ENCODE data around the gene ANKRD11.

ANKRD11 gene

DNA sequence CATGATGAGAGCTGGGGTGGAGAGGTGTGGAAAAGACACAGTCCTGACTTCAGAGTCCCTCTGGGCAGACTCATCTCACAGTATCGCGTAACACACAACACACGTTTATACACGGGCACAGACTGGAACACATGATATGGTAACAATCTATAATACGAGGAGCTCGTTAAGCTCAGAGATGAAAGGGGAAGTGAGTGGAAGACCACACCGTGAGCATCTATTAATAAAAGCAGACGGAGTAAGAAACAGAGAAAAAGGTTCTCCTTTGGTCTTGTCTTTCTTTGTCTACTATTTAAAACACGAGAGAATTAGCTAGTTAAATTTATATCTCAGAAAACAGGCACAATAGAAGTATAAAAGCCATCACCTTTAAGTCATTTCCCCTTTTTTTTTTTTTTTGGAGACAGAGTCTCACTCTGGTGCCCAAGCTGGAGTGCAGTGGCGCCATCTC lies 13.5 kb downstream of the ANKRD11 start:
- Histone ChIP-seq H3K4me3 (ENCODE audit: insufficient read depth, low read length, poor library complexity, severe bottlenecking) (no peak overlapping the region), H3K4me2 (ENCODE audit: low read depth, low read length, poor library complexity, severe bottlenecking) (peak overlapping the region; percentile 52), H3K27ac (ENCODE audit: low read depth, low read length) (peak overlapping the region; percentile 89)

DNA sequence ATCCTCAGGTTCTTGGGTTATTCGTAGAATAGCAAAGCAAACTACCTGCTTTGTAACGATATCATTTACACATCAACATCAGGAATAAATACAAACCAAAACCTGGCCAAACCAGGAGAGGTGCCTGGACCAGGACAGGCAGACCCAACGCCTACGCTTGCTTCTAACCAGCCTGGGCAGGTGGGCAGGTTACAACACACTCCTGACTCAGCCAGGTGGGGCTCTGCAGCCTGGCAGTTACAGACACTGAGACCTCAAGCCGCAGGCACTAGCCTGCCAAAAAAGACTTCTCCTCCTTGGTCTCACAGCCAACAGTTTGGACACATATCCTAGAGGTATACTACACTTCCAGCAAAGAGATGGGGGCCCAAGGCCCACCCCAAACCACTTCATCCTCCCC lies 14.0 kb downstream of the ANKRD11 start:
- H3K79me2 ChIP-seq (ENCODE audit: insufficient read depth, low read length): peaks cover 96% of the 10 kb centered on the region
- H3F3A ChIP-seq (ENCODE audit: insufficient read depth): peaks cover 21% of the 10 kb centered on the region
- no peak overlapping the region for H2AFZ ChIP-seq (ENCODE audit: low read depth, low read length, severe bottlenecking)
- no peaks in the 10 kb centered on the region for H3K27me3 ChIP-seq (ENCODE audit: low read length)
- H3K36me3 ChIP-seq (ENCODE audit: low read length): no peaks in the 10 kb centered on the region
- H3K9ac ChIP-seq (ENCODE audit: low read length): peak overlapping the region; percentile 27
- no peak for TF ChIP-seq EZH2phosphoT487 (conservative IDR thresholded peaks at IDR 0.05; ENCODE audit: low read length)
- TF ChIP-seq, protein P1, sequence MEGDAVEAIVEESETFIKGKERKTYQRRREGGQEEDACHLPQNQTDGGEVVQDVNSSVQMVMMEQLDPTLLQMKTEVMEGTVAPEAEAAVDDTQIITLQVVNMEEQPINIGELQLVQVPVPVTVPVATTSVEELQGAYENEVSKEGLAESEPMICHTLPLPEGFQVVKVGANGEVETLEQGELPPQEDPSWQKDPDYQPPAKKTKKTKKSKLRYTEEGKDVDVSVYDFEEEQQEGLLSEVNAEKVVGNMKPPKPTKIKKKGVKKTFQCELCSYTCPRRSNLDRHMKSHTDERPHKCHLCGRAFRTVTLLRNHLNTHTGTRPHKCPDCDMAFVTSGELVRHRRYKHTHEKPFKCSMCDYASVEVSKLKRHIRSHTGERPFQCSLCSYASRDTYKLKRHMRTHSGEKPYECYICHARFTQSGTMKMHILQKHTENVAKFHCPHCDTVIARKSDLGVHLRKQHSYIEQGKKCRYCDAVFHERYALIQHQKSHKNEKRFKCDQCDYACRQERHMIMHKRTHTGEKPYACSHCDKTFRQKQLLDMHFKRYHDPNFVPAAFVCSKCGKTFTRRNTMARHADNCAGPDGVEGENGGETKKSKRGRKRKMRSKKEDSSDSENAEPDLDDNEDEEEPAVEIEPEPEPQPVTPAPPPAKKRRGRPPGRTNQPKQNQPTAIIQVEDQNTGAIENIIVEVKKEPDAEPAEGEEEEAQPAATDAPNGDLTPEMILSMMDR (IDR thresholded peaks at IDR 0.05; ENCODE audit: insufficient read depth, low read length, poor library complexity, severe bottlenecking): no peak
- H3K4me3 ChIP-seq (ENCODE audit: insufficient read depth, low read length, poor library complexity, severe bottlenecking): no peak overlapping the region
- H3K9me3 ChIP-seq (ENCODE audit: insufficient read depth, low read length): no peaks in the 10 kb centered on the region
- H3K27ac ChIP-seq (ENCODE audit: low read depth, low read length): peak overlapping the region; percentile 89
- H3K4me2 ChIP-seq (ENCODE audit: low read depth, low read length, poor library complexity, severe bottlenecking): peak overlapping the region; percentile 52
- no peaks in the 10 kb centered on the region for H3K9me2 ChIP-seq (replicated peaks; ENCODE audit: insufficient read depth, low read length)
- peaks cover 48% of the 10 kb centered on the region for H4K20me1 ChIP-seq (ENCODE audit: low read depth, low read length)

More for the DNA sequence above, 13.5 kb downstream of the ANKRD11 start:
- Histone ChIP-seq H3F3A (ENCODE audit: insufficient read depth) (peaks cover 21% of the 10 kb centered on the region), H3K79me2 (ENCODE audit: insufficient read depth, low read length) (peaks cover 96% of the 10 kb centered on the region), H2AFZ (ENCODE audit: low read depth, low read length, severe bottlenecking) (no peak overlapping the region), H3K36me3 (ENCODE audit: low read length) (no peaks in the 10 kb centered on the region), H3K27me3 (ENCODE audit: low read length) (no peaks in the 10 kb centered on the region), H3K9me3 (ENCODE audit: insufficient read depth, low read length) (no peaks in the 10 kb centered on the region), H3K9me2 (replicated peaks; ENCODE audit: insufficient read depth, low read length) (no peaks in the 10 kb centered on the region), H4K20me1 (ENCODE audit: low read depth, low read length) (peaks cover 50% of the 10 kb centered on the region), H3K9ac (ENCODE audit: low read length) (peak overlapping the region; percentile 27)
- TF ChIP-seq, protein P1 (IDR thresholded peaks at IDR 0.05; ENCODE audit: insufficient read depth, low read length, poor library complexity, severe bottlenecking): no peak
- no peak for TF ChIP-seq EZH2phosphoT487 (conservative IDR thresholded peaks at IDR 0.05; ENCODE audit: low read length)

DNA sequence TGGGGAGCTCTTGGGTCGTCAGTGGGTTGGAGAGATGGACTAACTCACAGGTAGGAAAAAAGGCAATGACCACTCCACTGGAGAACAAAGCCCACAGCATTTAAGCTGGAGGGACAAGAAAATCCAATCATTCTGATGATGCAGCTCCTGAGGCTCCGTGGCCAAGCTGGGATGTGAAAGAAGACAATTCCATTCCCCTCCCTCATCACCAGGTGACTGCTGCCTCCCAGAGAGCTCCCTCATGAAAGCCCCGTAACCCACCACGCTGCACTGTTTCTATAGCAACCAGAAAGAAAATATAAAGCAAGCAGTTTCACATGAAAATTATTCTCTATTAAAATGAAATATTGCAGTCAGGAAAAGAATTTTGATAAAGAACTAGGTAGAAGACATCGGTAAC lies 15.2 kb downstream of the ANKRD11 start:
- no peak overlapping the region for H2AFZ ChIP-seq (ENCODE audit: low read depth, low read length, severe bottlenecking)
- TF ChIP-seq EZH2phosphoT487 (conservative IDR thresholded peaks at IDR 0.05; ENCODE audit: low read length): no peak
- TF ChIP-seq, protein P1 (IDR thresholded peaks at IDR 0.05; ENCODE audit: insufficient read depth, low read length, poor library complexity, severe bottlenecking): no peak
- H3K4me2 ChIP-seq (ENCODE audit: low read depth, low read length, poor library complexity, severe bottlenecking): no peak overlapping the region
- no peaks in the 10 kb centered on the region for H3K27me3 ChIP-seq (ENCODE audit: low read length)
- no peak overlapping the region for H3K9ac ChIP-seq (ENCODE audit: low read length)
- no peaks in the 10 kb centered on the region for H3K9me2 ChIP-seq (replicated peaks; ENCODE audit: insufficient read depth, low read length)
- no peak overlapping the region for H3K4me3 ChIP-seq (ENCODE audit: insufficient read depth, low read length, poor library complexity, severe bottlenecking)
- H3F3A ChIP-seq (ENCODE audit: insufficient read depth): peaks cover 21% of the 10 kb centered on the region
- peaks cover 96% of the 10 kb centered on the region for H3K79me2 ChIP-seq (ENCODE audit: insufficient read depth, low read length)
- no peaks in the 10 kb centered on the region for H3K9me3 ChIP-seq (ENCODE audit: insufficient read depth, low read length)
- H4K20me1 ChIP-seq (ENCODE audit: low read depth, low read length): peaks cover 48% of the 10 kb centered on the region
- no peak overlapping the region for H3K27ac ChIP-seq (ENCODE audit: low read depth, low read length)
- no peaks in the 10 kb centered on the region for H3K36me3 ChIP-seq (ENCODE audit: low read length)

All from SU-DHL-6 (cell line).